Measurements from ENCODE around the gene NLRP6.

- TF ChIP-seq CTCF (IDR thresholded peaks at IDR 0.05), result no peak
- no peak for TF ChIP-seq POLR2A (IDR thresholded peaks at IDR 0.05; ENCODE audit: low read length)
Measured at GRCh38 chr11:294780-295179, 16.6 kb downstream of the NLRP6 start.

All from A549 (cell line).